AG09309 (cell line): Measurements from ENCODE around the gene ARG1.
"Not testable (repeated sequence)": the region's sequence is repeated elsewhere in the genome, so short reads cannot be mapped to it uniquely, and the experiment has no call there.

Experiments
- DNase-seq: peaks from one replicate; pipeline ENCODE4 v3.0.0-alpha.2; 2010; ENCODE audit warnings: low read depth
- H3K4me3 ChIP-seq: 2 replicates; pipeline ENCODE4 v1.5.1; 2011; ENCODE audit warnings: mild to moderate bottlenecking, low read depth, low read length, moderate library complexity; ENCODE audit not compliant: control insufficient read depth
- CTCF ChIP-seq: IDR thresholded peaks from 2 replicates; pipeline ENCODE4 v1.5.1; 2011; ENCODE audit warnings: mild to moderate bottlenecking, low read depth, low read length, inconsistent platforms; ENCODE audit not compliant: insufficient read depth, control insufficient read depth; ENCODE audit errors: missing control alignments

ARG1 gene

GRCh38 chr6:131572686-131573415, at the start of gene ARG1:
Gene ARG1, plus strand, starts transcription at chr6:131573226. Its CDS starts 57 bp downstream, at chr6:131573283.
- no peak for DNase-seq
- no peak for TF ChIP-seq CTCF

GRCh38 chr6:131523988-131524673, 48.9 kb upstream of the ARG1 start:
- no peak for DNase-seq
- H3K4me3 ChIP-seq: no peak overlapping the region
- TF ChIP-seq CTCF: no peak

More at GRCh38 chr6:131572686-131573415, at the start of gene ARG1:
- no peak within 1 kb of the TSS for H3K4me3 ChIP-seq

- no peak for TF ChIP-seq CTCF
- DNase-seq: no peak
- no peak overlapping the region for H3K4me3 ChIP-seq
Measured at GRCh38 chr6:131524695-131525336, 48.2 kb upstream of the ARG1 start.

- not testable (repeated sequence) for DNase-seq, H3K4me3 ChIP-seq
Measured at GRCh38 chr6:131530936-131531335, 42.1 kb upstream of the ARG1 start.

GRCh38 chr6:131531681-131532080, 41.3 kb upstream of the ARG1 start:
- not testable (repeated sequence) for DNase-seq, H3K4me3 ChIP-seq

GRCh38 chr6:131532580-131533039, 40.4 kb upstream of the ARG1 start:
- no peak overlapping the region for H3K4me3 ChIP-seq
- DNase-seq: no peak
- TF ChIP-seq CTCF: no peak

GRCh38 chr6:131538615-131539014, 34.4 kb upstream of the ARG1 start:
- H3K4me3 ChIP-seq, DNase-seq: not testable (repeated sequence)

GRCh38 chr6:131545317-131545716, 27.7 kb upstream of the ARG1 start:
- H3K4me3 ChIP-seq: no peak overlapping the region
- TF ChIP-seq CTCF: no peak
- DNase-seq: no peak
